GM19372 (cell line): ENCODE measurements around the gene CCNF.

Experiments used
- ATAC-seq: cut with Tn5 transposase; IDR thresholded peaks from one replicate; pipeline ENCODE4 v1.9.1; 2021; ENCODE audit warnings: mild to moderate bottlenecking, low read depth, moderate library complexity; ENCODE audit not compliant: unreplicated experiment

The CCNF gene

GRCh38 chr16:2497695-2498484, 68.6 kb downstream of the CCNF start:
- ATAC-seq: no peak

- no peak for ATAC-seq
Measured at GRCh38 chr16:2498531-2499253, 69.4 kb downstream of the CCNF start.

- no peak for ATAC-seq
Measured at GRCh38 chr16:2499454-2499853, 70.2 kb downstream of the CCNF start.

- no peak for ATAC-seq
Measured at GRCh38 chr16:2499890-2500429, 70.7 kb downstream of the CCNF start.

- no peak for ATAC-seq
Measured at GRCh38 chr16:2500430-2500917, 71.2 kb downstream of the CCNF start.

GRCh38 chr16:2500918-2501750, 71.9 kb downstream of the CCNF start:
- no peak for ATAC-seq

GRCh38 chr16:2501946-2502895, 73.0 kb downstream of the CCNF start:
- ATAC-seq: no peak

- ATAC-seq: no peak
Measured at GRCh38 chr16:2505695-2506094, 76.4 kb downstream of the CCNF start.

GRCh38 chr16:2507052-2507659, 77.9 kb downstream of the CCNF start:
- no peak for ATAC-seq

GRCh38 chr16:2507665-2508064, 78.4 kb downstream of the CCNF start:
- ATAC-seq: no peak
